Neural cell (in vitro differentiated cells): ENCODE measurements around the gene LDB2. TPM values are rescaled to one million over a fixed set of nuclear protein-coding genes. Genes with fewer than 3 reads are reported as not detected.
"Not testable (repeated sequence)": the region's sequence is repeated elsewhere in the genome, so short reads cannot be mapped to it uniquely, and the experiment has no call there.

ENCODE experiments used
- H2AFZ ChIP-seq: fragments of 200-600, 300-800 bp; sonication (generic), shearing (Covaris generic); 2 replicates; pipeline ENCODE4 v1.6.0; 2014; ENCODE audit warnings: low read depth, mild to moderate bottlenecking, antibody characterized with exemption, low read length, moderate library complexity
- H3F3A ChIP-seq: fragments of 200-600 bp; shearing (Covaris generic); 2 replicates; pipeline ENCODE4 v1.6.1; 2016; ENCODE audit warnings: mild to moderate bottlenecking, moderate library complexity, mixed read lengths, antibody characterized with exemption, low read length; ENCODE audit not compliant: insufficient read depth, poor library complexity, severe bottlenecking
- H3K27ac ChIP-seq: fragments of 200-600, 300-800 bp; sonication (generic), shearing (Covaris generic); 2 replicates; pipeline ENCODE4 v1.5.1; 2014; ENCODE audit warnings: mild to moderate bottlenecking, low read length, moderate library complexity
- H3K27me3 ChIP-seq: fragments of 300-800, 200-600 bp; sonication (generic), shearing (Covaris generic); 2 replicates; pipeline ENCODE4 v1.6.0; 2014; ENCODE audit warnings: mild to moderate bottlenecking, low read depth, low read length, moderate library complexity; ENCODE audit not compliant: insufficient read depth
- H3K36me3 ChIP-seq: fragments of 300-800, 200-600 bp; sonication (generic), shearing (Covaris generic); 2 replicates; pipeline ENCODE4 v1.5.1; 2014; ENCODE audit warnings: mild to moderate bottlenecking, antibody characterized with exemption, low read length, moderate library complexity; ENCODE audit not compliant: insufficient read depth
- H3K4me2 ChIP-seq: fragments of 300-800, 200-600 bp; sonication (generic), shearing (Covaris generic); 2 replicates; pipeline ENCODE4 v1.6.0; 2014; ENCODE audit warnings: mild to moderate bottlenecking, low read length
- H3K4me3 ChIP-seq: fragments of 300-800, 200-600 bp; sonication (generic), shearing (Covaris generic); 2 replicates; pipeline ENCODE4 v1.5.1; 2014; ENCODE audit warnings: mild to moderate bottlenecking, low read length, moderate library complexity
- H3K79me2 ChIP-seq: fragments of 200-600 bp; shearing (Covaris generic); replicated peaks from 2 replicates; pipeline ENCODE4 v1.6.0; 2014; ENCODE audit warnings: mild to moderate bottlenecking, low read length, moderate library complexity; ENCODE audit not compliant: insufficient read depth
- H3K9ac ChIP-seq: fragments of 300-800, 200-600 bp; sonication (generic), shearing (Covaris generic); 2 replicates; pipeline ENCODE4 v1.6.1; 2016; ENCODE audit warnings: mild to moderate bottlenecking, low read length, mixed read lengths
- H3K9me2 ChIP-seq: fragments of 200-600 bp; shearing (Covaris generic); 2 replicates; pipeline ENCODE4 v1.6.1; 2016; ENCODE audit warnings: mild to moderate bottlenecking, low read length, mixed read lengths; ENCODE audit not compliant: insufficient read depth
- H3K9me3 ChIP-seq: fragments of 200-600, 300-800 bp; sonication (generic), shearing (Covaris generic); 2 replicates; pipeline ENCODE4 v1.6.1; 2016; ENCODE audit warnings: mild to moderate bottlenecking, mixed run types, low read length, moderate library complexity, mixed read lengths
- H4K20me1 ChIP-seq: fragments of 200-600 bp; shearing (Covaris generic); 2 replicates; pipeline ENCODE4 v1.6.1; 2016; ENCODE audit warnings: mild to moderate bottlenecking, mixed run types; ENCODE audit not compliant: insufficient read depth
- CTCF ChIP-seq: fragments of 450-650 bp; IDR thresholded peaks from 2 replicates; pipeline ENCODE4 v1.5.1; 2014; ENCODE audit warnings: antibody characterized with exemption, mild to moderate bottlenecking, moderate library complexity; ENCODE audit not compliant: poor library complexity, severe bottlenecking
- EP300 ChIP-seq: fragments of 450-650 bp; conservative IDR thresholded peaks from 2 replicates; pipeline ENCODE4 v1.6.1; 2014; ENCODE audit warnings: antibody characterized with exemption, mild to moderate bottlenecking, moderate library complexity; ENCODE audit not compliant: poor library complexity, severe bottlenecking
- EZH2 ChIP-seq: fragments of 200-600, 300-800 bp; shearing (Covaris generic), sonication (generic); IDR thresholded peaks from 2 replicates; pipeline ENCODE4 v1.6.1; 2014; ENCODE audit warnings: antibody characterized with exemption, low read length, borderline replicate concordance, mild to moderate bottlenecking; ENCODE audit not compliant: insufficient read depth, poor library complexity, severe bottlenecking
- MXI1 ChIP-seq: fragments of 450-650 bp; conservative IDR thresholded peaks from 2 replicates; pipeline ENCODE4 v1.6.1; 2014; ENCODE audit warnings: antibody characterized with exemption, mild to moderate bottlenecking; ENCODE audit not compliant: poor library complexity, severe bottlenecking
- POLR2AphosphoS5 ChIP-seq: IDR thresholded peaks from 2 replicates; pipeline ENCODE4 v1.6.1; 2012
- RAD21 ChIP-seq: fragments of 450-650 bp; conservative IDR thresholded peaks from 2 replicates; pipeline ENCODE4 v1.6.1; 2014; ENCODE audit warnings: antibody characterized with exemption, mild to moderate bottlenecking, moderate library complexity
- REST ChIP-seq: IDR thresholded peaks from 2 replicates; pipeline ENCODE4 v1.6.1; 2012; ENCODE audit warnings: borderline replicate concordance
- SMC3 ChIP-seq: fragments of 450-650 bp; conservative IDR thresholded peaks from 2 replicates; pipeline ENCODE4 v1.6.1; 2014; ENCODE audit warnings: antibody characterized with exemption, mild to moderate bottlenecking, moderate library complexity; ENCODE audit not compliant: poor library complexity
- TAF1 ChIP-seq: IDR thresholded peaks from 2 replicates; pipeline ENCODE4 v1.6.1; 2012; ENCODE audit warnings: low read depth
- polyA plus RNA-seq: library from polyadenylated mRNA; depleted of rRNA; stranded (reverse); fragments of >200 nt; gene quantifications from 2 replicates; pipeline ENCODE4 v1.2.3, GENCODE V29; 2014

LDB2 gene
- polyA plus RNA-seq, 1 donor from 2014 or later = 58.9 TPM

GRCh38 chr4:16524911-16525554, 373.4 kb downstream of the LDB2 start:
- no peaks in the 10 kb centered on the region for H3K9me2 ChIP-seq
- H2AFZ ChIP-seq = no peak overlapping the region
- H3K79me2 ChIP-seq = no peaks in the 10 kb centered on the region
- no peak overlapping the region for H3K4me3 ChIP-seq
- no peaks in the 10 kb centered on the region for H3K36me3 ChIP-seq
- H3F3A ChIP-seq = no peaks in the 10 kb centered on the region
- no peaks in the 10 kb centered on the region for H3K9me3 ChIP-seq
- no peak overlapping the region for H3K4me2 ChIP-seq
- H3K27ac ChIP-seq = no peak overlapping the region
- H3K9ac ChIP-seq = no peak overlapping the region
- TF ChIP-seq CTCF (no peak), MXI1 (no peak), SMC3 (no peak), EP300 (no peak), REST (no peak), TAF1 (no peak), POLR2AphosphoS5 (no peak), EZH2 (no peak), RAD21 (no peak)
- no peaks in the 10 kb centered on the region for H4K20me1 ChIP-seq
- no peaks in the 10 kb centered on the region for H3K27me3 ChIP-seq

- H3K27me3 ChIP-seq = no peaks in the 10 kb centered on the region
- H3F3A ChIP-seq = no peaks in the 10 kb centered on the region
- no peaks in the 10 kb centered on the region for H3K9me3 ChIP-seq
- H3K79me2 ChIP-seq = no peaks in the 10 kb centered on the region
- no peak overlapping the region for H3K9ac ChIP-seq
- H4K20me1 ChIP-seq = no peaks in the 10 kb centered on the region
- TF ChIP-seq EP300 (no peak), RAD21 (no peak), SMC3 (no peak), MXI1 (no peak), CTCF (no peak), TAF1 (no peak), REST (no peak), POLR2AphosphoS5 (no peak), EZH2 (no peak)
- no peaks in the 10 kb centered on the region for H3K9me2 ChIP-seq
- no peak overlapping the region for H3K4me2 ChIP-seq
- H3K36me3 ChIP-seq = no peaks in the 10 kb centered on the region
- no peak overlapping the region for H3K4me3 ChIP-seq
- H3K27ac ChIP-seq = no peak overlapping the region
- no peak overlapping the region for H2AFZ ChIP-seq
Measured at GRCh38 chr4:16524406-16524805, 374.0 kb downstream of the LDB2 start.

GRCh38 chr4:16523526-16523925, 374.9 kb downstream of the LDB2 start:
- H3F3A ChIP-seq, H3K79me2 ChIP-seq, H3K27me3 ChIP-seq, H2AFZ ChIP-seq, H3K9me2 ChIP-seq, H3K36me3 ChIP-seq, H3K9me3 ChIP-seq, H3K27ac ChIP-seq, H3K9ac ChIP-seq, H4K20me1 ChIP-seq, H3K4me2 ChIP-seq, H3K4me3 ChIP-seq: not testable (repeated sequence)
